ENCODE data around the gene NPDC1.

NPDC1 gene

DNA sequence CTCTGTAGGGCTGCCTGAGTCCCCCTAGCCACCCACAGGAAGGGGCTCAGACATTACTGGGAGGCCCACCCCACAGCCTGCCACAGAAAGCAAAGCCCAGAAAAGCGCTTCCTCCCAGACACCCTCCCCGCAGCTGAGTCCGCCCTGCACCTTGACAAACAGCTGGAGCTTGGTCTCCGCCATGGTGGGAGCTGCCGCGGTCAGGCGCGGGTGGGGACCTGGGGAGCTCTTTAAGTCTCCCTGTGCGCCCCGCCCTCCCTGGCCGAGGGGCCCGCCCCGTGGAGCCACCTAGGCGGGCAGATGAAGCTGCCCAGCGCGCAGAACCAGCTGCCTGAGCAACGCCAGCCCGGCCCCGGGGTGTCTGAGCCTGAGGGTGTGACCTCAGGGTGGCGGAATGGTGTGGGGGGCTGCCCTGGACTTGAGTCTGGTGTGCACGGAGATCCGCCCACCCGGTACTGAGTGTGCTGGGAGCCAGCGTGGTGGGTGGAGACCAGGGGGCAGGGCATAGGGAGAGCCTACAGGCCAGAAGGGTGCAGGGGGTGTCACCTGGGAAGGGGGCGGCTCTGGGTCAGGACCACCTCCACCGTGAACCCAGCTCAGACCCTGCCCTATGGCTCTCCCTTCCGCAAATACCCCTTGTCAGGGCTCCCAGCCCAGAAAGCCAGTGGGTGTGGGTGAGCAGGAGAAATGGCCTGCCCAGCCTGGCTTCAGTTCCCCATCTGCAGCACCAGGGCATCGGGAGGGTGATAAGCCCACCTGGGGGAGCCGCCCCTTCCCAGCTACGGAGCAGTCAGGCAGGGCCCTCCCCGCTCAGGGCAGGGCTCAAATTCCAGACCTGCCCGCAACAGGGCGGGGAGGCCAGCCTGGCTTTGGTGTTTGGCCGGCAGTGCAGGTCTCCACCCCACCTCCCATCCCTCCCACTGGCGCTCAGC, 49.4 kb downstream of the NPDC1 start, which contains the start of gene CLIC3:
Gene CLIC3 (minus strand): TSS at position 208 of the 932 bp plus-strand sequence. CDS start 25 bp downstream, at position 183.
- DNase-seq: no peak

- DNase-seq: peak in 12 of 58 donors; percentile 6 to 43 (median 26)
Observed at GRCh38 chr9:136995772-136996311, 50.1 kb downstream of the NPDC1 start.

DNA sequence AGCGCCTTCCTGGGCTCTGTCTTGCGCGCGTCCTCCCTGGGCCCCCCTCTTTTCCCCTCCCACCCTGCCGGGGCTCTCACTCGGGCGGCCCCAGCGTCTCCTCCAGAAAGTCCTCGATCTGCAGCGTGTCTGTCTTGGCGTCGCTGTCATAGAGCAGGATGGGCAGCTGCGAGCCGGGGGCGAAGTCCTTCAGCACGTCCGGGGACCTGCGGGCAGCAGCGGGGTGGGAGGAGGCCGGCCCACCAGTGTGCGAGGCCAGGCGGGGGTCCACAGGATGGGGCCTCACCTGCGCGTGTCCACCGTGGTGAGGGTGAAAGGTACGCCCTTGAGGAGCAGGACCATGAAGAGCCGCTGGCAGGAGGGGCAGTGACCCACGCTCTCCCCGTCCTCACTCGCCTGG, 50.6 kb downstream of the NPDC1 start:
- DNase-seq: no peak

- DNase-seq: no peak
Observed at GRCh38 chr9:136994888-136995230, 51.1 kb downstream of the NPDC1 start.

GRCh38 chr9:136994180-136994887, 51.6 kb downstream of the NPDC1 start:
- DNase-seq: no peak

GRCh38 chr9:136992819-136993369, 53.1 kb downstream of the NPDC1 start:
- no peak for DNase-seq

DNA sequence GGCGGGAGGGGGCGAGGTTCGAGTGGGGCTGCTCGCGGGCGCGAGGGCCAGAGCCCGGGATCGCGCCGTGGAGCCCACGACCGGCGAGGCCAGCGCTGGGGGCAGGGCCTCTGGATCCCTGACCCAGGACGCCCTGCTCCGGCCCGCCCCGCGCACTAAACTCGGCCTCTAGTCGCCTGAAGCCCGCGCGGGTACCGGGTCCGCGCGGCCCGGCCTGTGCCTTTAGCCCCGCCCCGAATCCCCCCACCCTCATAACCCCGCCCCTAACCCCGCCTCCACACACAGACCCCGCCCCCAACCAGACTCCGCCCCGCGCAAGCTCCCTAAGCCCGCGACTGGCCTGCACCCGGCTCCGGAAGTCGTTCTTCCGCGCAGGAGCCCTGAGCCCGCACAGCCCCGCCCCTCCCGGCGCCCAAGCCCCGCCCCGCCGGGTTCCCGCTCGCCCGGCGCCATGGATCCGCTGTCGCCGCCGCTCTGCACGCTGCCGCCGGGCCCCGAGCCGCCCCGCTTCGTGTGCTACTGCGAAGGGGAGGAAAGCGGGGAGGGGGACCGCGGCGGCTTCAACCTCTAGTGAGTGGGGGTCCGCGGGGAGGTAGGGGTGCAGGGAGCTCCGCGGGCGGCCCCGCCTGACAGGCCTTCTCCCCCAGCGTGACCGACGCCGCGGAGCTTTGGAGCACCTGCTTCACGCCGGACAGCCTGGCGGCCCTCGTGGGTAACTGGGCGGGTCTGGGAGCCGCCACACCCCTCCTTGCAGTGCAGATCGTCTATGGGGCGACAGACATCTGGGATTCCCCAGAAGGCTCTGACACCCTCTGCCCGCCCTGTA, 53.8 kb downstream of the NPDC1 start, which contains the start of gene PAXX:
Gene PAXX (plus strand): TSS at position 430 of the 826 bp plus-strand sequence. CDS start 22 bp downstream, at position 452.
- peak; percentile 21 to 95 (median 86) for DNase-seq

GRCh38 chr9:136990242-136990911, 55.6 kb downstream of the NPDC1 start:
- no peak for DNase-seq
